ENCODE measurements around the gene TBX2. TPM values are rescaled to one million over a fixed set of nuclear protein-coding genes. Genes with fewer than 3 reads are reported as not detected.

The TBX2 gene
- total RNA-seq, 2 experiments from 2014 or later: 0.06 TPM; not detected in 1

DNA sequence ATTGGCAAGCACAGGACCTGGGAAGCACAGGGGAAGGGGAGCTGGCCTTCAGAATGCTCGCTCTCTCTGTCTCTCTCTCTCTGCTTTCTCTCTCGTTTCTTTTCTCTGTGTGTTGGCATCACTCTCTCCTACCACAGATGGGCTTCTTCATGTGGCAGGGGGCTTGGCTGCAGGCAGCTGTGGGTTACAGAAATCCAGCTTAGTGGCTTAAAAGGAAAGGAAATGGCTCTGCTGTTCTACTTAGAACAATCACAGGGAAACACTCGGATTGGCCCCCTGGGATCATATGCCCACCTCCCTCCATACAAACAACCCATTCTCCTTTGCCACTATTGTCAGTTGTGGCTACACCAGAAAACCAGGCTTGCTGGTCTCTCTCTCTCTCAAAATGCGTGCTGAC lies 20.4 kb downstream of the TBX2 start:
- H3K4me3 ChIP-seq (ENCODE audit: low read length): no peak overlapping the region
- no peak overlapping the region for H3K27ac ChIP-seq (ENCODE audit: low read depth in 1 of 2, low read length in 2 of 2)
- Mint-ChIP-seq H3K4me1 (ENCODE audit: low read depth) (no peaks in the 10 kb centered on the region), H3K27me3 (peaks cover 69% of the 10 kb centered on the region), H3K36me3 (ENCODE audit: low read depth) (no peaks in the 10 kb centered on the region), H3K4me3 (no peak overlapping the region), H3K9me3 (no peaks in the 10 kb centered on the region), H3K27ac (no peak overlapping the region)
- H3K36me3 ChIP-seq (ENCODE audit: insufficient read depth, low read length): no peaks in the 10 kb centered on the region
- CTCF ChIA-PET: no interaction called here
- POLR2A ChIA-PET: no interaction called here
- H3K4me1 ChIP-seq (ENCODE audit: insufficient read depth, low read length): peaks cover 10% of the 10 kb centered on the region
- TF ChIP-seq, protein P1, sequence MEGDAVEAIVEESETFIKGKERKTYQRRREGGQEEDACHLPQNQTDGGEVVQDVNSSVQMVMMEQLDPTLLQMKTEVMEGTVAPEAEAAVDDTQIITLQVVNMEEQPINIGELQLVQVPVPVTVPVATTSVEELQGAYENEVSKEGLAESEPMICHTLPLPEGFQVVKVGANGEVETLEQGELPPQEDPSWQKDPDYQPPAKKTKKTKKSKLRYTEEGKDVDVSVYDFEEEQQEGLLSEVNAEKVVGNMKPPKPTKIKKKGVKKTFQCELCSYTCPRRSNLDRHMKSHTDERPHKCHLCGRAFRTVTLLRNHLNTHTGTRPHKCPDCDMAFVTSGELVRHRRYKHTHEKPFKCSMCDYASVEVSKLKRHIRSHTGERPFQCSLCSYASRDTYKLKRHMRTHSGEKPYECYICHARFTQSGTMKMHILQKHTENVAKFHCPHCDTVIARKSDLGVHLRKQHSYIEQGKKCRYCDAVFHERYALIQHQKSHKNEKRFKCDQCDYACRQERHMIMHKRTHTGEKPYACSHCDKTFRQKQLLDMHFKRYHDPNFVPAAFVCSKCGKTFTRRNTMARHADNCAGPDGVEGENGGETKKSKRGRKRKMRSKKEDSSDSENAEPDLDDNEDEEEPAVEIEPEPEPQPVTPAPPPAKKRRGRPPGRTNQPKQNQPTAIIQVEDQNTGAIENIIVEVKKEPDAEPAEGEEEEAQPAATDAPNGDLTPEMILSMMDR (IDR thresholded peaks at IDR 0.05): no peak
- DNase-seq: no peak
- peaks cover 0 to 4% of the 10 kb centered on the region in 2 experiments for H3K9me3 ChIP-seq (ENCODE audit: control insufficient read depth in 1 of 2, insufficient read depth in 1 of 2, low read length in 2 of 2)
- intact Hi-C loops (cut with DNase I, micrococcal nuclease): no loop called here
- ATAC-seq (ENCODE audit: poor library complexity): no peak
- H3K27me3 ChIP-seq (ENCODE audit: control insufficient read depth in 1 of 2, insufficient read depth in 2 of 2, low read length in 2 of 2): peaks cover 23 to 42% of the 10 kb centered on the region in 2 experiments

DNA sequence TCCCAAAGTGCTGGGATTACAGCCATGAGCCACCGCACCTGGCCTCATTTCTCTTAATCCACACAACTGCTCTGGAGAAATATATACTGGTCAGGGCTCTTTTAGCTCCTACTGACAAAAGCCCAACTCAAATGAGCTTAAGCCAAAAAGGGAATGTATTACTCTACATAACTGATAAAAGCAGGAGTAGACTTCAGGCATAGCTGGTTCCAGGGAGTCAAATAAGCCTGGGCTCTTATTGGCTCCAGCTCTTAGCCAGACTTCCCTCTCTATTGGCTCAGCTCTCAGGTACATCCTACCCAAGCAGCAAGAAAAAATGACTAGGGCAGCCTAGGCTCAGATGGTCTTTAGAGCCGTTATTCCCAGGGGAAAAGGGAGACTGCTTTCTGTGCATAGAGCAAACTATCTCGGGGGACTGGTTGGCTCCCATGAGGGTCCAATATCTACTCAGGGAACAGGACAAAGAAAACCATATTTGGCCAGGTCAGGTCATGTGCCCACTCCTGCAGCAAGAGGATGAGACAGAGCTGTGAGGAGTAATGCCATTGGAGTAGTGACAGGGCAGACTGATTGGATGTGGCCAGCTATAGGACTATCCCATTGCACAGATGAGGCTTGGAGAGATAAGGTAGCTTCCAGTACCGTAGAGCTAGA lies 21.2 kb downstream of the TBX2 start:
- no peak overlapping the region for H3K4me3 Mint-ChIP-seq
- Histone ChIP-seq H3K9me3 (ENCODE audit: control insufficient read depth in 1 of 2, insufficient read depth in 1 of 2, low read length in 2 of 2) (peaks cover 0 to 4% of the 10 kb centered on the region in 2 experiments), H3K4me3 (ENCODE audit: low read length) (no peak overlapping the region), H3K4me1 (ENCODE audit: insufficient read depth, low read length) (peaks cover 10% of the 10 kb centered on the region), H3K36me3 (ENCODE audit: insufficient read depth, low read length) (no peaks in the 10 kb centered on the region), H3K27ac (ENCODE audit: low read depth in 1 of 2, low read length in 2 of 2) (no peak overlapping the region), H3K27me3 (ENCODE audit: control insufficient read depth in 1 of 2, insufficient read depth in 2 of 2, low read length in 2 of 2) (peaks cover 23 to 42% of the 10 kb centered on the region in 2 experiments)
- H3K27ac Mint-ChIP-seq: no peak overlapping the region
- ATAC-seq (ENCODE audit: poor library complexity): no peak
- H3K27me3 Mint-ChIP-seq: peaks cover 75% of the 10 kb centered on the region
- intact Hi-C loops (cut with DNase I, micrococcal nuclease): no loop called here
- DNase-seq: no peak
- TF ChIP-seq, protein P1 (IDR thresholded peaks at IDR 0.05): no peak
- H3K4me1 Mint-ChIP-seq (ENCODE audit: low read depth): no peaks in the 10 kb centered on the region
- ChIA-PET POLR2A (no interaction called here), CTCF (no interaction called here)
- H3K9me3 Mint-ChIP-seq: no peaks in the 10 kb centered on the region
- H3K36me3 Mint-ChIP-seq (ENCODE audit: low read depth): no peaks in the 10 kb centered on the region

DNA sequence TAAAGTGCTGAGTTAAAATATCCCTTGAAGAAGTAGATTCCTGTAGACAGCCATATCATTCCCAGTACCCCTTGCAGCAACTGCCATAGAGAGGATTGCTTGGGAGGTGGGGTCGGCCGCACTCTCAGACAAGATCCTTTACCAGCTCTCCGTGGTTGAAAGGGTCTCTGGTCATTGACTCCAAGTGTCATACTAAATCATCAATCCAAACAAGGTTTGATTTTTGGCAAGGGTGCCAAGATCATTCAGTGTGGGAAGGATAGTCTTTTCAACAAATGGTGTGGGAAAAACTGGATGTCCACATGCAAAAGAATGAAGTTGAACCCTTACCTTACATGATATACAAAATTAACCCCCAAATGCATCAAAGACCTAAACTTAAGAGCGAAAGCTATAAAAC lies 21.8 kb downstream of the TBX2 start:
- intact Hi-C loops (cut with DNase I, micrococcal nuclease): no loop called here
- Histone ChIP-seq H3K36me3 (ENCODE audit: insufficient read depth, low read length) (no peaks in the 10 kb centered on the region), H3K27ac (ENCODE audit: low read depth in 1 of 2, low read length in 2 of 2) (no peak overlapping the region), H3K27me3 (ENCODE audit: control insufficient read depth in 1 of 2, insufficient read depth in 2 of 2, low read length in 2 of 2) (peaks cover 23 to 42% of the 10 kb centered on the region in 2 experiments), H3K9me3 (ENCODE audit: control insufficient read depth in 1 of 2, insufficient read depth in 1 of 2, low read length in 2 of 2) (peaks cover 0 to 4% of the 10 kb centered on the region in 2 experiments), H3K4me3 (ENCODE audit: low read length) (no peak overlapping the region), H3K4me1 (ENCODE audit: insufficient read depth, low read length) (peaks cover 8% of the 10 kb centered on the region)
- TF ChIP-seq, protein P1 (IDR thresholded peaks at IDR 0.05): no peak
- Mint-ChIP-seq H3K9me3 (no peaks in the 10 kb centered on the region), H3K27me3 (peaks cover 78% of the 10 kb centered on the region), H3K4me1 (ENCODE audit: low read depth) (no peaks in the 10 kb centered on the region), H3K27ac (no peak overlapping the region), H3K36me3 (ENCODE audit: low read depth) (no peaks in the 10 kb centered on the region), H3K4me3 (no peak overlapping the region)
- CTCF ChIA-PET: no interaction called here
- POLR2A ChIA-PET: no interaction called here
- no peak for ATAC-seq (ENCODE audit: poor library complexity)
- no peak for DNase-seq

Measured in CD4-positive, alpha-beta T cell (primary cell).